ENCODE results near the gene SIGMAR1.

SIGMAR1 gene

DNA sequence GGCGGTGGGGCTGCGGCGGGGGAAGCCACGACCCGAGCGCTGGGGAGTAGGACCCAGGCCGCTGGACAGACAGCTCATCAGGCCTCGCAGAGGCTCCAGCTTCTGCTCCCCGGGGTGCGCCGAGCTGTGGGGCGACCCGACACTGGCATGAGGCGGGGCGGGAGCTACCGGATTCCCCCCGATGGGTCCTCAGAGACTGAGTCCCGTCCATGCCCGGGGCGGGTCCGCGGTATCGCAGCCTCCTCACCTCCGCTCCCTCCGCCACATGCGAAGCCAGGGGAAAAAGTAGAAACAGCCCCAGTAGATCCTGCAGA lies 27.4 kb upstream of the SIGMAR1 start:
- TF ChIP-seq, protein P1, sequence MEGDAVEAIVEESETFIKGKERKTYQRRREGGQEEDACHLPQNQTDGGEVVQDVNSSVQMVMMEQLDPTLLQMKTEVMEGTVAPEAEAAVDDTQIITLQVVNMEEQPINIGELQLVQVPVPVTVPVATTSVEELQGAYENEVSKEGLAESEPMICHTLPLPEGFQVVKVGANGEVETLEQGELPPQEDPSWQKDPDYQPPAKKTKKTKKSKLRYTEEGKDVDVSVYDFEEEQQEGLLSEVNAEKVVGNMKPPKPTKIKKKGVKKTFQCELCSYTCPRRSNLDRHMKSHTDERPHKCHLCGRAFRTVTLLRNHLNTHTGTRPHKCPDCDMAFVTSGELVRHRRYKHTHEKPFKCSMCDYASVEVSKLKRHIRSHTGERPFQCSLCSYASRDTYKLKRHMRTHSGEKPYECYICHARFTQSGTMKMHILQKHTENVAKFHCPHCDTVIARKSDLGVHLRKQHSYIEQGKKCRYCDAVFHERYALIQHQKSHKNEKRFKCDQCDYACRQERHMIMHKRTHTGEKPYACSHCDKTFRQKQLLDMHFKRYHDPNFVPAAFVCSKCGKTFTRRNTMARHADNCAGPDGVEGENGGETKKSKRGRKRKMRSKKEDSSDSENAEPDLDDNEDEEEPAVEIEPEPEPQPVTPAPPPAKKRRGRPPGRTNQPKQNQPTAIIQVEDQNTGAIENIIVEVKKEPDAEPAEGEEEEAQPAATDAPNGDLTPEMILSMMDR (IDR thresholded peaks at IDR 0.05; ENCODE audit: borderline replicate concordance, control extremely low read depth, extremely low read depth, insufficient read depth, missing control alignments) = no peak
- no peak for DNase-seq (ENCODE audit: low spot score)
- in situ Hi-C loops (cut with MboI; ENCODE audit: low sequenced_read_pairs, unreplicated experiment) = no loop called here

DNA sequence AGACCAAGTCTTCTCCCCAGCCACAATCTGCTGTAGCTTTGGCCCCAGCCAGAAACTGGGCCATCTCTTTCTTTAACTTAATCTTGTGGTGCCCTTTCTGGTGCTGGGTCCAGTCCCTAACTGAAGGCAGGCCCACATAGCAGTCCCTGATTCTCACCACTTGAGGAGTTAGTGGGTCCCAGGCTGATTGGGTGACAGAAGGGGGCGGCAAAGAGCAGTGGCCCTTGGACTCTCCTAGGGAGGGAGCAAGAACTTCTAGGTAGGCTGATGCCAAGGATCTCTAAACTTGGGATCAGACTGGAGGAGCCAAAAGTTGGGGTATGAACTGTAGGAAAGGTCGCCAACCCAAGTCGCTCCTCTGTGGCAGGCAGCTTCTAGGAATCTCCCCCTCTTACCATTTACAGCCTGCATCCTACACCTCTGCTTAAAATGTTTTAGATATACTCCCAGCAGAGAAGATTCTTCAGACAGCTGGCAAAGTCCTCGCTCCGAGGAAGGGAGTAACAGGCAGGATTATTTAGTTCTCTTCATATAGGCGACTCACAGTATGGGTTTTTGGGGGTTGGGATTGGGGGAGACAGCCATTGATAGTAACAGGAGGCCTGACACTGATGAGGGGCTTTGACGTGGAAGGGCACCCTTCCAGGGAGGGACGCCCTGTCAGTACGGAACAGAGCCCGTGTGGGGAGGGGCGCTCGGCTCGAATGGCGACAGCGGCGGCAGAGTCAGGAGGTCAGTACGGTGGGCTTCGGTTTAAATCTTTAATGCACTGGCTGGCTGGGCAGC lies 26.9 kb upstream of the SIGMAR1 start:
- DNase-seq (ENCODE audit: low spot score) = peak; percentile 76
- TF ChIP-seq, protein P1 (IDR thresholded peaks at IDR 0.05; ENCODE audit: borderline replicate concordance, control extremely low read depth, extremely low read depth, insufficient read depth, missing control alignments) = peak; percentile 78
- in situ Hi-C loops (cut with MboI; ENCODE audit: low sequenced_read_pairs, unreplicated experiment) = no loop called here

DNA sequence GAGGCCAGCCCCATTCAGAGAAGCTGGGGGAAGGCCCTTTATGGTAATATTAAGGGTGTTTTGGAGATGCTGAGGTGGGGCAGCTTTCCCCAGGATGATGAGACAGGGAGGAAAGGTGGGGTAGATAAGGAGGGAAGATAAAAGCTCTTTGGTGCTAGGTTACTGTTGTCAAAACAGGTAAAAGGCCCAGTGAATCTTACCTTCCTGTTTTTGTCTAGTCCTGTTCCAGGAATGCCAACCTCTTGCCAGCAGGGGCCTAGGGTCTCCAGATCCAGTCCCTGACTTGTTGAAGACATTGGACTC lies 25.7 kb upstream of the SIGMAR1 start:
- no peak for DNase-seq (ENCODE audit: low spot score)
- TF ChIP-seq, protein P1 (IDR thresholded peaks at IDR 0.05; ENCODE audit: borderline replicate concordance, control extremely low read depth, extremely low read depth, insufficient read depth, missing control alignments) = no peak
- in situ Hi-C loops (cut with MboI; ENCODE audit: low sequenced_read_pairs, unreplicated experiment) = no loop called here

DNA sequence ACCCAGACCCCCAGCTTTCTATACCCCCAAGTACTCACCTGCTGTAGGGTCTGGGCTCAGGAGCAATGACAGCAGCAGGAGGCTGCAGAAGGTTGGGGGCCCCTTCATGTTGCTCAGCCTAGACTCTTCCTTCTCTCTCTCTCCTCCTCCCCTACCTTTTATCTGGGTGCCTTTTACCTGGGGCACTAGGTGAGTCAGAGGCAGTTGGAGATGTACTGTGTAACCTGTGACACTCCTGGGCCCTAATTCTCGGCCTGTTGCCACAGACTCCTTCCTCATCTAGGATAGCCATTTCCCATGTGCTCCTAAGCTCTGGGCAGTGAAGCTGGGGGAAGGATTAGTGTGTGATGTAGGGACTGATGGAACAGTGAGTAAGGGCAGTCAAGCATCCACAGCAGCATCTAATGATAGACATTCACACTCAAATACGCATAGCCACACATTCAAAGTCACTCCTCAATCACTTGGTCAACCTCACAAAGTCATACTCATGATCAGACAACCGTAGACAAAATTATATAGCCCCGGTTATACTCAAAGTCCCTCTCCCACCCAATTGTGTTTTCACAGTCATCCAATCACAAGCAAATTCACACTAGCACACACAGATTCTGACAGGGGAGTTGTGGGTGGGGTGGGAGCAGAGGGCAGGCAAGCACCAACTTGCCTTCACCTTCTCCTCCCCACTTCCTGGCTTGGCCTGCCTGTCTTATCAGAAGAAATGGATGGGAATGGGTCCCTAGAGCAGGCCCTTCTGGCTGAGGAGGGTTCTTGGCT lies 25.1 kb upstream of the SIGMAR1 start, which contains the start of gene CCL27:
TSS of gene CCL27 (minus strand) at position 132 of the 777 bp plus-strand sequence. CDS start at position 108, 24 bp downstream.
- TF ChIP-seq, protein P1 (IDR thresholded peaks at IDR 0.05; ENCODE audit: borderline replicate concordance, control extremely low read depth, extremely low read depth, insufficient read depth, missing control alignments) = no peak
- in situ Hi-C loops (cut with MboI; ENCODE audit: low sequenced_read_pairs, unreplicated experiment) = no loop called here
- no peak for DNase-seq (ENCODE audit: low spot score)

DNA sequence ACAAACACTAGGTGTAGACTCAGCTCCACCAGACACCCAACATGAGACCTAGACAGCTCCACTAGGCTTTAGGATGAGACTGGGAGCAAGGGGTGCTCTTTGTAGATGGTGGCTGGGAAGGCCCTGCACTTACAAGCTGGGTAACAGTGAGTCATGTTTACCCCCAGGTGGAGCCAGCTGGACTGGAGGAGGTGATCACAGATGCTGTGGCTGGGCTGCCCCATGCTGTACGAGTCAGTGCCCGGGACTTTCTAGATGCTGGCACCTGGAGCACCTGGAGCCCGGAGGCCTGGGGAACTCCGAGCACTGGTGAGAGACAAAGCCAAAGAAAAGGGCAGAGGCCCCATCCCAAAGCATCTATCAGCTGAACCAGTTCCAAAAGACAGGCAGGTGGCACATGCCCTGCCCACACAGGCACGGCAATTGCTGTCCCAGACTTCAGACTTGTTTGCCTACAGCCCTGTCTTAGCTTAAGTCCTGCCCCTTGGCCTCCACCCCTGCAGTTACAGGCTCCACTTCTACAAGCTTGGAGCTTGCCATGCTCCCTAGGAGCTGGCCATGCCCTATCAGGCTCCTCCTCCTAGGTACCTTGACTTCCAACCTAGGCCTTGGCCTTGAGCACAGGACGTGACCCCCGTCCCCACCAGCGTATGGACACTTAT lies 22.1 kb upstream of the SIGMAR1 start:
- TF ChIP-seq, protein P1 (IDR thresholded peaks at IDR 0.05; ENCODE audit: borderline replicate concordance, control extremely low read depth, extremely low read depth, insufficient read depth, missing control alignments) = no peak
- in situ Hi-C loops (cut with MboI; ENCODE audit: low sequenced_read_pairs, unreplicated experiment) = no loop called here
- DNase-seq (ENCODE audit: low spot score) = no peak

DNA sequence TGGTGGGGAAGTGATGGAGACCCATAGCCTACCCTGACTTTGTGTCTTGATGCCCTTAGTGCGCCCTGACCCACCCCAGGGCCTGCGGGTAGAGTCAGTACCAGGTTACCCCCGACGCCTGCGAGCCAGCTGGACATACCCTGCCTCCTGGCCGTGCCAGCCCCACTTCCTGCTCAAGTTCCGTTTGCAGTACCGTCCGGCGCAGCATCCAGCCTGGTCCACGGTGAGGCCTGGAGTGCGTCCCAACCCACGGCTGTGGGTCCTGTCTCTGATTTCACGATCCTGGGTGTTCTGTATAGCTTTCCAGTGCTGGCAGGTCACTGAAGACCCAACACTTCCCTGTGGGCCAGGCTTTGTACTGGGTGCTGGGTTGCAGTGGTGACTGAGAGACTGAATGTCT lies 20.9 kb upstream of the SIGMAR1 start:
- in situ Hi-C loops (cut with MboI; ENCODE audit: low sequenced_read_pairs, unreplicated experiment) = no loop called here
- no peak for DNase-seq (ENCODE audit: low spot score)
- TF ChIP-seq, protein P1 (IDR thresholded peaks at IDR 0.05; ENCODE audit: borderline replicate concordance, control extremely low read depth, extremely low read depth, insufficient read depth, missing control alignments) = no peak
